ENCODE measurements around the gene NABP2. TPM values are rescaled to one million over a fixed set of nuclear protein-coding genes. Genes with fewer than 3 reads are reported as not detected.

The NABP2 gene
- total and polyA plus RNA-seq, 2 of the 4 experiments (the other 2 are of a cell fraction): 29.2 to 37.4 TPM

DNA sequence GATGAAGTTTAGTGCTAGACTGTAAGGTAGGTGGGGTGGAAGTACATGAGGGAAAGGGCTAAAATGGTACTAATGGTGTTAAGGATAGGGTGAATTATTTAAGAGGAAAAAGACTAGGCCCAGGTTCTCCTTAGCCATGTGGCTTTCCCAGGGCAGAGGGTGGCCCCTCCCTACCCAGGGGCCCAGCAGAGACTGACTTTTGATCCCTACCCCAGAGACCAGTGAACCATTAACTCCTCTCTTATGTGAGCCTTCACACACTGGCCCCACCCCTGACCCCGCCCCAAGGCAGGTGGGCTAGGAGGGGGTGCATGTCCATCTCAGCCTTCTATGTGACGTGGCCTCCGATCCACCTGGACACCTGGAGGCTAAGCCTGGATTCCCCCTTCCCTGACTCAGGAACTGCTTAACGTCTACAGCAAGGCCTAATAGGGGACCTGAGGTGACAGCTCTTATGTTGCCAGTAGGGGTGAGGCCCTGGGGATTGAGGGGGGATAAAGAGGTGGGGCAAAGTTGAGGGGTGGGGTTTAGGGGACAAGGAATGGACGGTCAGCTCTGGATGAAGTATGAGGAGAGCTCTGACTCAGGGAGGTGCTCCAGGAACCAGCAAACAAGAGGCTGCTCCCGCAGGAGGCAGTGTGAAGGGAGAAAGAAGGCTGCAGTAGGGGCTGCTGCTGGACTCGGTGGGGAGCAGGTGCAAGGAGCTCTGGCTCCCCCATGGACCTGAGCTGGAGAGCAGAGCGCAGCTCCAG is 6.5 kb downstream of the NABP2 start:
- ATAC-seq (ENCODE audit: low read depth) (no peak), DNase-seq (no peak)
- H2BK15ac ChIP-seq (ENCODE audit: low read depth, low read length): no peak overlapping the region
- no peak overlapping the region for H2BK120ac ChIP-seq (ENCODE audit: low read depth, low read length)
- H3K27ac ChIP-seq (ENCODE audit: insufficient read depth, low read length): no peak overlapping the region
- ChIA-PET POLR2A (ENCODE audit: unreplicated experiment) (interaction anchor here (1.1 kb wide), 1 partner anchor 8 kb away, joined by 4 read pairs; the partner anchor contains the start of gene RNF41), CTCF (interaction anchor here (0.6 kb wide), 1 partner anchor 40 kb away, joined by 3 read pairs; no protein-coding TSS in a partner anchor)
- no peaks in the 10 kb centered on the region for H3K9me1 ChIP-seq (ENCODE audit: insufficient read depth, low read length)
- H2BK20ac ChIP-seq (ENCODE audit: low read depth, low read length): no peak overlapping the region
- no peak overlapping the region for H3K4me2 ChIP-seq (ENCODE audit: low read depth, low read length)
- 80% methylated on average over 3 of the region's 8 CpGs; no CpG with 5 or more reads in 1 of the 2 experiments for WGBS, 2 experiments (ENCODE audit: extremely low coverage in 2 of 2, insufficient read length in 1 of 2)
- H4K91ac ChIP-seq (ENCODE audit: insufficient read depth, low read depth, low read length): no peak overlapping the region
- intact Hi-C loops (cut with micrococcal nuclease) (no loop called here), dilution Hi-C loops (cut with HindIII; ENCODE audit: low sequenced_read_pairs, unreplicated experiment) (no loop called here), in situ Hi-C loops (cut with MboI; ENCODE audit: low sequenced_read_pairs) (no loop called here)
- no peak overlapping the region for H3K4me3 ChIP-seq (ENCODE audit: insufficient read depth, low read depth, low read length)
- no peak overlapping the region for H4K5ac ChIP-seq (ENCODE audit: low read depth, low read length)
- H3K23ac ChIP-seq (ENCODE audit: low read depth, low read length): no peak overlapping the region
- H4K20me1 ChIP-seq (ENCODE audit: insufficient read depth, low read length): no peaks in the 10 kb centered on the region
- no TSS peak for BruUV-seq (replicated peaks)
- H3K14ac ChIP-seq (replicated peaks; ENCODE audit: low read depth, low read length): no peak overlapping the region
- no peak overlapping the region for H3K4ac ChIP-seq (ENCODE audit: low read depth, low read length)
- no peak overlapping the region for H3K56ac ChIP-seq (ENCODE audit: extremely low read depth, insufficient read depth, low read length)
- H2AK5ac ChIP-seq (ENCODE audit: low read depth, low read length): no peak overlapping the region
- H3K27me3 ChIP-seq (ENCODE audit: control insufficient read depth, insufficient read depth, low read length): no peaks in the 10 kb centered on the region
- no peak for TF ChIP-seq CEBPB (IDR thresholded peaks at IDR 0.05; ENCODE audit: low read depth, low read length)
- TF ChIP-seq, protein P1, sequence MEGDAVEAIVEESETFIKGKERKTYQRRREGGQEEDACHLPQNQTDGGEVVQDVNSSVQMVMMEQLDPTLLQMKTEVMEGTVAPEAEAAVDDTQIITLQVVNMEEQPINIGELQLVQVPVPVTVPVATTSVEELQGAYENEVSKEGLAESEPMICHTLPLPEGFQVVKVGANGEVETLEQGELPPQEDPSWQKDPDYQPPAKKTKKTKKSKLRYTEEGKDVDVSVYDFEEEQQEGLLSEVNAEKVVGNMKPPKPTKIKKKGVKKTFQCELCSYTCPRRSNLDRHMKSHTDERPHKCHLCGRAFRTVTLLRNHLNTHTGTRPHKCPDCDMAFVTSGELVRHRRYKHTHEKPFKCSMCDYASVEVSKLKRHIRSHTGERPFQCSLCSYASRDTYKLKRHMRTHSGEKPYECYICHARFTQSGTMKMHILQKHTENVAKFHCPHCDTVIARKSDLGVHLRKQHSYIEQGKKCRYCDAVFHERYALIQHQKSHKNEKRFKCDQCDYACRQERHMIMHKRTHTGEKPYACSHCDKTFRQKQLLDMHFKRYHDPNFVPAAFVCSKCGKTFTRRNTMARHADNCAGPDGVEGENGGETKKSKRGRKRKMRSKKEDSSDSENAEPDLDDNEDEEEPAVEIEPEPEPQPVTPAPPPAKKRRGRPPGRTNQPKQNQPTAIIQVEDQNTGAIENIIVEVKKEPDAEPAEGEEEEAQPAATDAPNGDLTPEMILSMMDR (conservative IDR thresholded peaks at IDR 0.05; ENCODE audit: low read depth, low read length): no peak
- TF ChIP-seq MXI1 (IDR thresholded peaks at IDR 0.05; ENCODE audit: borderline replicate concordance, low read depth, low read length): no peak
- no peak overlapping the region for H2AK9ac ChIP-seq (replicated peaks; ENCODE audit: low read depth, low read length, poor library complexity)
- H2BK5ac ChIP-seq (ENCODE audit: low read depth, low read length, poor library complexity, severe bottlenecking): no peak overlapping the region
- H4K8ac ChIP-seq (ENCODE audit: low read depth in 2 of 2, low read length in 2 of 2): no peak overlapping the region
- H3K79me1 ChIP-seq (ENCODE audit: low read depth in 1 of 2, low read length in 2 of 2): peaks cover 1 to 3% of the 10 kb centered on the region in 2 experiments; a peak in 3 of 4 replicates
- H3K18ac ChIP-seq (ENCODE audit: low read depth, low read length): no peak overlapping the region
- no peak overlapping the region for H3K9ac ChIP-seq (ENCODE audit: low read depth, low read length)
- H3K9me3 ChIP-seq (ENCODE audit: control insufficient read depth, insufficient read depth, low read length): no peaks in the 10 kb centered on the region
- peaks cover 6% of the 10 kb centered on the region; the same call in 1 of the 2 replicates for H3K36me3 ChIP-seq (ENCODE audit: control insufficient read depth, insufficient read depth, low read length)
- no peaks in the 10 kb centered on the region for H3K4me1 ChIP-seq (ENCODE audit: control insufficient read depth, insufficient read depth, low read length)
- no peak overlapping the region for H2AFZ ChIP-seq (replicated peaks; ENCODE audit: low read length, poor library complexity)
